ENCODE data around the gene ADCY10.

- no peak for TF ChIP-seq CTCF (IDR thresholded peaks at IDR 0.05)
- TF ChIP-seq EZH2 (IDR thresholded peaks at IDR 0.05): no peak
- no peak for TF ChIP-seq EZH2phosphoT487 (IDR thresholded peaks at IDR 0.05)
These were observed 150.3 kb downstream of the ADCY10 start for GRCh38 chr1:167763525-167764220.
